Endothelial cell of umbilical vein (primary cell): ENCODE data around the gene EGFL6.

ENCODE experiments used
- EZH2 ChIP-seq: IDR thresholded peaks from 2 replicates; pipeline ENCODE4 v1.6.1; 2012; ENCODE audit warnings: borderline replicate concordance, low read depth, mild to moderate bottlenecking, moderate library complexity, low read length, inconsistent platforms; ENCODE audit not compliant: severe bottlenecking
- MYC ChIP-seq: IDR thresholded peaks from one replicate; pipeline ENCODE4 v1.6.1; 2011; ENCODE audit warnings: mild to moderate bottlenecking, low read depth, low read length
- POLR2A ChIP-seq: IDR thresholded peaks from 2 replicates; pipeline ENCODE4 v1.6.1; 2012; ENCODE audit warnings: low read depth, mild to moderate bottlenecking, control low read depth, low read length
- POLR2AphosphoS5 ChIP-seq: IDR thresholded peaks from 2 replicates; pipeline ENCODE4 v1.6.1; 2012; ENCODE audit warnings: low read depth, mild to moderate bottlenecking, control low read depth, low read length, moderate library complexity; ENCODE audit not compliant: insufficient read depth
- TF ChIP-seq, protein P1 (sequence below), 2 donors: IDR thresholded peaks; 1 replicate in 1 of 2; 2 replicates in 1 of 2; pipeline ENCODE4 v1.5.1; 2011; ENCODE audit warnings: low read length in 2 of 2, mild to moderate bottlenecking in 2 of 2, moderate library complexity in 2 of 2, control low read depth in 1 of 2, inconsistent platforms in 1 of 2, low read depth in 1 of 2; ENCODE audit not compliant: insufficient read depth in 1 of 2; ENCODE audit errors: extremely low read depth in 1 of 2

DNA sequence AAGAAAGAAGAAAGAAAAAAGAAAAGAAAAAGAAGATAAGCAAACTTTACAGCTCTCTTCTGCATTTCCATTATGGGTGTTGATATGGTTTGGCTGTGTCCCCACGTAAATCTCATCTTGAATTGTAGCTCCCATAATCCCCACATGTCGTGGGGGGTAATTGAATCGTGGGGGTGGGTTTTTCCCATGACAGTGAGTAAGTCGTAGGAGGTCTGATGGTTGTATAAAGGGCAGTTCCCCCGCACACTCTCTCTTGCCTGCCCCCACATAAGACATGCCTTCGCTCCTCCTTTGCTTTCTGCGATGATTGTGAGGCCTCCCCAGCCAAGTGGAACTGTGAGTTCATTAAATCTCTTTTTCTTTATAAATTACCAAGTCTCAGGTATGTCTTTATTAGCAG, 112.2 kb downstream of the EGFL6 start:
- TF ChIP-seq, protein P1, sequence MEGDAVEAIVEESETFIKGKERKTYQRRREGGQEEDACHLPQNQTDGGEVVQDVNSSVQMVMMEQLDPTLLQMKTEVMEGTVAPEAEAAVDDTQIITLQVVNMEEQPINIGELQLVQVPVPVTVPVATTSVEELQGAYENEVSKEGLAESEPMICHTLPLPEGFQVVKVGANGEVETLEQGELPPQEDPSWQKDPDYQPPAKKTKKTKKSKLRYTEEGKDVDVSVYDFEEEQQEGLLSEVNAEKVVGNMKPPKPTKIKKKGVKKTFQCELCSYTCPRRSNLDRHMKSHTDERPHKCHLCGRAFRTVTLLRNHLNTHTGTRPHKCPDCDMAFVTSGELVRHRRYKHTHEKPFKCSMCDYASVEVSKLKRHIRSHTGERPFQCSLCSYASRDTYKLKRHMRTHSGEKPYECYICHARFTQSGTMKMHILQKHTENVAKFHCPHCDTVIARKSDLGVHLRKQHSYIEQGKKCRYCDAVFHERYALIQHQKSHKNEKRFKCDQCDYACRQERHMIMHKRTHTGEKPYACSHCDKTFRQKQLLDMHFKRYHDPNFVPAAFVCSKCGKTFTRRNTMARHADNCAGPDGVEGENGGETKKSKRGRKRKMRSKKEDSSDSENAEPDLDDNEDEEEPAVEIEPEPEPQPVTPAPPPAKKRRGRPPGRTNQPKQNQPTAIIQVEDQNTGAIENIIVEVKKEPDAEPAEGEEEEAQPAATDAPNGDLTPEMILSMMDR (IDR thresholded peaks at IDR 0.05; ENCODE audit: extremely low read depth in 1 of 2, insufficient read depth in 1 of 2, low read depth in 1 of 2, low read length in 2 of 2), result no peak
- no peak for TF ChIP-seq EZH2
- TF ChIP-seq POLR2A, result no peak
- no peak for TF ChIP-seq POLR2AphosphoS5
- no peak for TF ChIP-seq MYC
